ENCODE data around the gene LCNL1.

Gene LCNL1

DNA sequence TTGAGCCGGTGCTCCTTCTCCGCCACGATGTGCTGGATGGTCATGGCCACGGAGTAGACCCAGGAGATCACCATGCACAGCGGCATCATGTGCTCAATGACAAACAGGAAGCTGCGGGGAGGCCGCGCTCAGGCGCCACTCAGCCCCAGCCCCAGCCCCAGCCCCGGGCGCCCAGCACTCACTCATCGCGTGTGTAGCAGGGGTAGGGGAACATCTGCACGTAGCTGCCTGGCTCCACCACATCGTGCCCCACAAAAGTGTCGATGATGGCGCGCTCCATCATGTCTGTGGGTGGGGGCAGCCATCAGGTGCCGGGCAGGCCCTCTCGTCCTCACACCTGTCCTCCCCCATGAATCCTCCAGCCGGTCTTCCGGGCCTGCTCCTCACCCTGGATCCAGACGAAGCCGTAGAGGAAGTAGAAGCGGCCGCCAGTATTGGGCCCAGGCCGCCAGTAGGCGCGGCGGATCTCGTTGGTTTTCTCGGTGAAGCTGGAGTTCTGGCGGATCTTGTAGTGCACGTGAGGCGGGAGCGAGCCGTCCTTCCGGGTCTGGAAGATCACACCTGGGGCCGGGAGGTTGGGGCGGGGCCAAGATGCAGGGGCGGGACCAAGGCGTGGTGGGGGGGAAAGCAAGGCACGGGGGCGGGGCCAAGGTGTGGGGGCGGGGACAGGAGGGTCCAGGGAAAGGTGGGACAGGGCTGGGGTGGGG is 35.2 kb downstream of the LCNL1 start:
- Histone ChIP-seq H3K9ac (ENCODE audit: low read depth, low read length) (no peak overlapping the region), H3K36me3 (ENCODE audit: insufficient read depth, low read length) (no peaks in the 10 kb centered on the region), H3K4me1 (ENCODE audit: insufficient read depth, low read length) (no peaks in the 10 kb centered on the region), H3K9me3 (ENCODE audit: control insufficient read depth, insufficient read depth, low read length) (no peaks in the 10 kb centered on the region)

DNA sequence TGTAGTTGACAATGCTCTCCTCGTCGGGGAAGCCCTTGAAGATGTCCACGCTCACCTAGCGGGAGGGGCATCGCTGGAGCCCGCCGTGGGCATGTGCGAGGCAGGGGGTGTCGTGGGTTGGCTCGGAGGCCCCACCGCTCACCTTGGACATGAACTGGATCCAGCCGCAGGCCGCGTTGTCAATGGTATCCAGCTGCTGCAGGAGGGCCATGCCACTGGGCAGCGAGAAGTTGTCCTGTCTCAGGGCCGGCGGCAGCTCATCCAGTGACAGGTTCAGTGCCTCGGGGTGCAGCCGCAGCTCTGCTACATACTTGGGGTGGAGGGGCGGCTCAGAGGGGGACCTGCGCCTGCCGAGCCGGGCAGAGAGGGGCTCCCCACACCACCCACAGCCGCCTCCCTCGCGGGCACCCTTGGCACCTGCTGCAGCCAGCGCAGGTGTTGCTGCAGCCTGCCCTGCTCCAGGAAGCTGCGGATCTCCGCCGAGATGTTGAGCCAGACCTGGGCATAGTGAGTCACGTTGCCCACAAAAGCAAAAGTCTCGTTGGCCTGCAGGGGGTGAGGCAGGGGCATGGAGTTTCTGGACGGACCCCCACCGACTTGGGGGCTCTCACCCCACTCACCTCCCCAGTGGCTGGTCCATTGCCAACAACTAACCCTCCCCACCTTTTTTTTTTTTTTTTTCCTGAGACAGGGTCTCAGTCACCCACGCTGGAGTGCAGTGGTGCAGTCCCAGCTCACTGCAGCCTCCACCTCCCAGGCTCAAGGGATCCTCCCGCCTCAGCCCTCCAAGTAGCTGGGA is 36.2 kb downstream of the LCNL1 start:
- Histone ChIP-seq H3K9me3 (ENCODE audit: control insufficient read depth, insufficient read depth, low read length) (no peaks in the 10 kb centered on the region), H3K9ac (ENCODE audit: low read depth, low read length) (no peak overlapping the region), H3K4me1 (ENCODE audit: insufficient read depth, low read length) (no peaks in the 10 kb centered on the region), H3K36me3 (ENCODE audit: insufficient read depth, low read length) (no peaks in the 10 kb centered on the region)

DNA sequence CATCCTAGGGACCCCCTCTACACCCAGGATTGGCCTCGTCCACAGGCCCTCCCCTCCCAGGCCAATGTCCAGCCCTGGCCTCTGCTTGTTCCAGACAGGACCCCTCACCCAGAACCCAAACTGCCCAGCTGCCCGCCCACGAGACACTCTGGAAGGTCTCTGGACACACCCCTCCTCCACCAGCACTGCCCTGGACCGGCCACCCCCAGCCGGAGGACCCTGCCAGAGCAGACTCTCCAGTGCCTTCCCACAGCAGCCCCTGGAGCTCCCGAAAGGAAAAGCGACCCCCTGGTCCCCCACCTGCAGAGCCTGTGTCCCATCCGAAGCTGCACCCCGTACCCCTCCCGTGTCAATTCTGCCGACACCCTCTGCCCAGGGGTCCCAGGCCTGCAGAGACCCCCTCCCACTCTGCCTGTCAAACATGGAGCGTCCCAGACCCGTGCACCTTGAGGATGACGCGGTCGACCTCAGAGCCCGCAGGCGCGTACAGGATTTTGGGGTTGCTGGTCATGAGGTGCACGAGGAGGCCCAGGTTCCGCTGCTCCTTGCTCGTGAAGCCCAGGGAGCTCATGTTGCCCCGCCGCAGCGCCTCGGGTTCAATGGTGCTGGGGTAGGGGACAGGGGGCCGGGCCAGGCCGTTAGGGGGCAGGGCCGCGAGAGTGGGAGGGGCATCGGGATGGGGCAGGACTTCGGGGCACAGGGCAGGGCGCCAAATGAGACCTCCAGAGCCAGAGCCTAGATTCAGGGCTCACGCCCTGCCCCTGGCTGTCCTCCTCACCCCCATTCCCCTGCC is 37.3 kb downstream of the LCNL1 start:
- H3K36me3 ChIP-seq (ENCODE audit: insufficient read depth, low read length): no peaks in the 10 kb centered on the region
- H3K4me1 ChIP-seq (ENCODE audit: insufficient read depth, low read length): no peaks in the 10 kb centered on the region
- H3K9ac ChIP-seq (ENCODE audit: low read depth, low read length): no peak overlapping the region

DNA sequence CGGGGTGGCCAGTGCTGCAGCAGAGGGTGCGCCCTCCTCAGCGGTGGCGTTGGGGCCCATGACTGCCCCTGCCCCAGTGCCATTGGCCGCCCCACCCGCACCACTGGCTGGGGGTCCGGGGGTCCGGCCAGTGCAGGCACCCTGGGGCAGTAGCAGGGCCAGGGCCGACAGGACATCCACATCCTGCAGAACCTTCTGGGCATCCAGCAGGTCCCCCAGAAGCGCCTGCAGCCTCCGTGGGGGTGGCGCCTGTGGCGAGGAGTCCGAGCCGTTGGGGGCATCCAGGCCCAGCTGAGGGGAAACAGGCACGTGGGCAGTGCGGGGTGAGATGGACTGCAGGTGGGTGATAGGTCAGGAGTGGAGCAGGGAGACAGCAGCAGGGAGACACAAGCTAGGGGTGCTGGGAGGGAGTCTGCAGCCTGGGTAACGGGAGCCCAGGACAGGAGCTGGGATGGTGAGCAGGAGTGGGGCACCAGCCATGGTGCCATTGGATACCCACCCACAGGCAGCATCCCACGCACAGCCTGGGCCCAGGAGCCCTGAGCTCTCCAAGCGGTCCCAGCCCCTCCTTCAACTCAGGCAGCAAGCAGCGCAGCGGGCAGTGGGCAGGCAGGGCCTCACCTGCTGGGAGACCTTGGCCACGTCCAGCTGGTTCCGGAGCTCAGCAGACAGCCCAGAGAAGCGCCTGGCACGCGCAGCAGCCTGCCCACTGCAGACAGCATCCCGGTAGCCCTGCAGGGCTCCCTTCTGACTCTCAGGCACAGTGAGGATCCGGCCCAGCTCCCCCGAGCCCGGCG is 38.2 kb downstream of the LCNL1 start:
- Histone ChIP-seq H3K4me1 (ENCODE audit: insufficient read depth, low read length) (no peaks in the 10 kb centered on the region), H3K36me3 (ENCODE audit: insufficient read depth, low read length) (no peaks in the 10 kb centered on the region), H3K9ac (ENCODE audit: low read depth, low read length) (no peak overlapping the region), H3K9me3 (ENCODE audit: control insufficient read depth, insufficient read depth, low read length) (no peaks in the 10 kb centered on the region)

More for the DNA sequence above, 37.3 kb downstream of the LCNL1 start:
- H3K9me3 ChIP-seq (ENCODE audit: control insufficient read depth, insufficient read depth, low read length): no peaks in the 10 kb centered on the region

DNA sequence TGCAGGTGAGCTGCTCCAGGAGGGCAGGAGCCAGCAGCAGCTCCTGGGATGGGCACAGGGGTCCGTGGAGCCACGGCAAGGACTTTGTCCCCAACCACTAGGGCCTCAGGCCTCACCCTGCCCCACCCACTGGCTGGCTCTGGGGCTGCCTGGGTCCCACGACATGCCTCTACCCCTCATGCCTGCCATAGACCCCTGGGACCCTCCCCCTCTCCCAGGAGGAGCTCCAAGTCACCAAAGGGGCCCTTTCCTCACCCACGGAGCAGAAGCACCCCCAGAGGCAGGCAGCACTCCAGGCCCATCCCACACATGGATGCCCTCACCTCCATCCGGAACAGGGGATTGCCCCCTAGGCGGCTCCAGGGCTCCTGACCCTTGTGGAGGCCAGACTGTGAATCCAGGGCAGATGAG is 38.8 kb downstream of the LCNL1 start:
- H3K4me1 ChIP-seq (ENCODE audit: insufficient read depth, low read length): no peaks in the 10 kb centered on the region
- H3K9me3 ChIP-seq (ENCODE audit: control insufficient read depth, insufficient read depth, low read length): no peaks in the 10 kb centered on the region
- H3K9ac ChIP-seq (ENCODE audit: low read depth, low read length): no peak overlapping the region
- H3K36me3 ChIP-seq (ENCODE audit: insufficient read depth, low read length): no peaks in the 10 kb centered on the region

DNA sequence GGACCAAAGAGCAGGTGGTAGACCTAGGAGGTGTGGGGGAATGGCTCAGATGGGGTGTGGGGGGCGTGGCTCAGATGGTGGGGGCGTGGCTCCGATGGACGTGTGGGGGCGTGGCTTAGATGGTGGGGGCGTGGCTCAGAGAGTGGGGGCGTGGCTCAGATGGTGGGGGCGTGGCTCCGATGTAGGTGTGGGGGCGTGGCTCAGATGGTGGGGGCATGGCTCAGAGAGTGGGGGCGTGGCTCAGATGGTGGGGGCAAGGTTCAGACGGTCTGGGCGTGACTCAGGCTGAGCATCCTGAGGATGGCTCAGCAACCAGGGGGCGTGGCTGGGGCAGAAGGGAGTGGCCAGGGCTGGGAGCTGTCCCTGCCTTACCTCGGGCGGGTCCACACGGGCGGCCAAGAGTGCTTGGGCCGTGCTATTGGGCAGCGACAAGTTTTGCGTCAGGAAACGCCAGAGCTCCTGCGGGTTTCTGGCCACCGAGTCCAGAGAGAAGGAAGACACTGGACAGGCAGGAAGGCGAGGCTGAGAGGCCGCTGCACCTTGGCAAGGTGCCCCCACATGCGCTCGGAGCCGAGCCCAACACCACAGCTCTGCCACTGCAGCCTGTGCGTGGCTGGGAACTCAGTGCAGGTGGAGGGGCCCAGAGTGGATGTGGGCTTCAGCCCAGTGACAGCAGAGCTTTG is 39.3 kb downstream of the LCNL1 start:
- H3K9me3 ChIP-seq (ENCODE audit: control insufficient read depth, insufficient read depth, low read length): no peaks in the 10 kb centered on the region
- no peaks in the 10 kb centered on the region for H3K4me1 ChIP-seq (ENCODE audit: insufficient read depth, low read length)
- no peaks in the 10 kb centered on the region for H3K36me3 ChIP-seq (ENCODE audit: insufficient read depth, low read length)
- H3K9ac ChIP-seq (ENCODE audit: low read depth, low read length): no peak overlapping the region

DNA sequence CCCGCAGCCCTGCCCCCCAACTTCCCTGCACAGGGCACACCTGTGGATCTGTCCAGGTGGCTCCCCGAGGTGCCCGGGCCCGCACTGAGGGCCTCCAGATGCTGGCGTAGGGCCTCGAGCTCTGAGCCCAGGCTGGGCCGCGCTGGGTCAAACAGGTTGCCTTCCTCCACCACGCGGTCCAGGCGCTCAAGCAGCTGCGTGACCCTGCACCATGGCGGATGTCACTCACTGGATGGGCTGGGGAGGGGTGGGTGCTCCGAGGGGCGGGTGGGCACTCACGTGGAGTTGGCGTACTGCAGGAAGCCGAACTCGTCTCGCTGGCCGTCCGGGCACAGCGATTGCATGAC is 39.8 kb downstream of the LCNL1 start:
- no peaks in the 10 kb centered on the region for H3K9me3 ChIP-seq (ENCODE audit: control insufficient read depth, insufficient read depth, low read length)
- H3K36me3 ChIP-seq (ENCODE audit: insufficient read depth, low read length): no peaks in the 10 kb centered on the region
- no peaks in the 10 kb centered on the region for H3K4me1 ChIP-seq (ENCODE audit: insufficient read depth, low read length)
- no peak overlapping the region for H3K9ac ChIP-seq (ENCODE audit: low read depth, low read length)

DNA sequence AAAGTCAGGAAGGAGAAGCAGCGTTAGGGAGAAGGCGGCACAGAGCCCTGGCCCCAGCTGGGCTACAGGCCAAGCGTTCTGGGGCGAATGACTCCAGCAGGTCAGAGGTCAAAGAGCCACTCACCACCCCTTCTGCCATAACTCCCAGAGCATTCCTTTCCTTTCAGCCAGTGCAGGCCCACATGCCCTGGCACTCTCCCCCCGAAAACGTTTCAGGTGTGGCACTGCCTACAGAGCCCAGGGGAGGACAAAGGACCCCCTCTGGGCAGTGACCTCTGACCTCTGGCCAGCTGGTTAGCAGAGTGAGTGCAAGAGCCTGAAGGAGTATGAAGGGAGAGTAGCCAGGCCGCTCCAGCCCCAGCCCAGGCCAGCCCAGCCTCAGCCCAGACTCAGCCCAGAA is 40.4 kb downstream of the LCNL1 start:
- no peaks in the 10 kb centered on the region for H3K4me1 ChIP-seq (ENCODE audit: insufficient read depth, low read length)
- H3K36me3 ChIP-seq (ENCODE audit: insufficient read depth, low read length): no peaks in the 10 kb centered on the region
- H3K9me3 ChIP-seq (ENCODE audit: control insufficient read depth, insufficient read depth, low read length): no peaks in the 10 kb centered on the region
- no peak overlapping the region for H3K9ac ChIP-seq (ENCODE audit: low read depth, low read length)

DNA sequence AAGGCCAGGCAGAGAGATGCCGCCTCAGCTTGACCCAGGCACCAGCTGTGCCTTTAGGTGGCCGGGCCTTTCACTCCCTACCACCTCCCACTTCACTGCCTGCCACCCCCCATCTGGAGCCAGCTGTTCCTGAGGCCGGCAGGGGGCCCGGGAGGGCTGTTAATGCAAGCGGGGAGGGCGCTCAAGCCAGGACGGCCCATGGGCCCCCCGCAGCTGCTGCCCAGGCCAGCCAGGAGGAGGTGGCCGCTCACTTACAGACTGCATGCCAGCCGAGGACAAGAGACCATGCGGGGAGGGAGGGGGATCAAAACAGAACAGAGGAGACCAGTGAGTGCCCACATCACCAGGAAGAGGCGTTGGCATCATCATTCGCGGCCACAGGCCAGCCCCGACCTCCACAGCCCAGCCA is 40.8 kb downstream of the LCNL1 start:
- Histone ChIP-seq H3K4me1 (ENCODE audit: insufficient read depth, low read length) (no peaks in the 10 kb centered on the region), H3K36me3 (ENCODE audit: insufficient read depth, low read length) (no peaks in the 10 kb centered on the region), H3K9me3 (ENCODE audit: control insufficient read depth, insufficient read depth, low read length) (no peaks in the 10 kb centered on the region), H3K9ac (ENCODE audit: low read depth, low read length) (no peak overlapping the region)

DNA sequence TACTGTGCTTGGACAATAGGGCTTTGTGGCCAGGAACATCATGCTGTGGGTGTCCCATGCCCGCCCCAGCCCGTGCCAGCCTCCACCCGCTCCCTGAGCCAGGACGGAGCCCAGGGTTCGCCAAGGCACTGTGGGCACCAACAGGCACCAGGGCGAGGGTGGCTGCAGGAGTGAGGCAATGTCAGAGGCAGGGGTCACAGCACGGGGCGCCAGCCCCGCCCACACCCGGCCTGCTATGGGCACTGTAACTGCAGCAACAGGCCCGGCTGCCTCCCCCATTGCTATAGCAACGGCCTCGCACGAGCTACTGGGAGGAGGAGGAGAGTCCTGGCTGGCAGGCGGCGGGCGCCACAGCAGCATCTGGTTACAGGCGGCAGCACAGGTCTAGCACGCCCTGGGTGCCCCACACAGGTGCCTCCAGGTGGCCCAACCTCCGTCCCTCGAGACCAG is 42.7 kb downstream of the LCNL1 start:
- no peaks in the 10 kb centered on the region for H3K9me3 ChIP-seq (ENCODE audit: control insufficient read depth, insufficient read depth, low read length)
- H3K4me1 ChIP-seq (ENCODE audit: insufficient read depth, low read length): no peaks in the 10 kb centered on the region; the same call in 1 of the 2 replicates
- no peak overlapping the region for H3K9ac ChIP-seq (ENCODE audit: low read depth, low read length)
- H3K36me3 ChIP-seq (ENCODE audit: insufficient read depth, low read length): no peaks in the 10 kb centered on the region

DNA sequence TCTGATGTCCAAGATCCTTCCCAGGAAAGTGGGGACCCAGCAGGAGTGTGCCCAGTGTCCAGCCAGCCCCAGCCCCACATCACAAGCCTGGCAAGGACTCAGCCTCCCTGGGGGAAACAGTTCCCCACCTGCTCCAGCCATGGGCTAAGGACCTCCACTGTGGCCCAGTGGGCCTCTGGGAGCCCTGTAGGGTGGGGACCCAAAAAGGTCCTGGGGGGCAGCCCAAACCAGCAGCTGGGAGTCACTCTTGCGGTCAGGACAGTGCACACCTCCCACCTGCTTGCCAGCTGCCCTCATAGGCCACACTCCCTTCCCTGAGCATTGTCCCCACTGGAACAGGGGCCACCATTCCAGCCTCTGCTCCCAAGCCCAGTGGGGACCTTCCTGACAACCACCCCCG is 43.6 kb downstream of the LCNL1 start:
- Histone ChIP-seq H3K36me3 (ENCODE audit: insufficient read depth, low read length) (no peaks in the 10 kb centered on the region), H3K9ac (ENCODE audit: low read depth, low read length) (no peak overlapping the region), H3K9me3 (ENCODE audit: control insufficient read depth, insufficient read depth, low read length) (no peaks in the 10 kb centered on the region), H3K4me1 (ENCODE audit: insufficient read depth, low read length) (no peaks in the 10 kb centered on the region; the same call in 1 of the 2 replicates)

DNA sequence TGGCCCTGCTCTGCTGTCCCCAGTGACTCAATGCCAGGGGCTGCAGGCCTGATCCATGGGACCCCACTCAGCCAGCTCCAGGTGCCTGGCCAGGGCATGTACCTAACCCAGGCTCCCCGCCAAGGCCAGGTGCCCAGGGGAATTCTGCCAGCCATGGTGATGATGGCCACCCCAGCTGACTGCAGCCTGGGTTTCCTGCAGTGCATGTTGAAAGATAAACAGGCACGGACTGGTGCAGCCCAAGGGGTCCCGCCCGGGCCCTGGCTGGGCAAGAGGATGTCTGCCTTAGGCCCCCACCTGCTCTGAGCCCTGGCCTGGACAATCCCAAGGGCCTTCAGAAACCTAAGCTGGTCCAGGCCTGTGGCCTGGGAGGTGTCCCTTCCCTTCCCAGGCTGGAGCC is 44.0 kb downstream of the LCNL1 start:
- H3K9ac ChIP-seq (ENCODE audit: low read depth, low read length): no peak overlapping the region
- no peaks in the 10 kb centered on the region for H3K36me3 ChIP-seq (ENCODE audit: insufficient read depth, low read length)
- H3K4me1 ChIP-seq (ENCODE audit: insufficient read depth, low read length): no peaks in the 10 kb centered on the region; the same call in 1 of the 2 replicates
- H3K9me3 ChIP-seq (ENCODE audit: control insufficient read depth, insufficient read depth, low read length): no peaks in the 10 kb centered on the region

DNA sequence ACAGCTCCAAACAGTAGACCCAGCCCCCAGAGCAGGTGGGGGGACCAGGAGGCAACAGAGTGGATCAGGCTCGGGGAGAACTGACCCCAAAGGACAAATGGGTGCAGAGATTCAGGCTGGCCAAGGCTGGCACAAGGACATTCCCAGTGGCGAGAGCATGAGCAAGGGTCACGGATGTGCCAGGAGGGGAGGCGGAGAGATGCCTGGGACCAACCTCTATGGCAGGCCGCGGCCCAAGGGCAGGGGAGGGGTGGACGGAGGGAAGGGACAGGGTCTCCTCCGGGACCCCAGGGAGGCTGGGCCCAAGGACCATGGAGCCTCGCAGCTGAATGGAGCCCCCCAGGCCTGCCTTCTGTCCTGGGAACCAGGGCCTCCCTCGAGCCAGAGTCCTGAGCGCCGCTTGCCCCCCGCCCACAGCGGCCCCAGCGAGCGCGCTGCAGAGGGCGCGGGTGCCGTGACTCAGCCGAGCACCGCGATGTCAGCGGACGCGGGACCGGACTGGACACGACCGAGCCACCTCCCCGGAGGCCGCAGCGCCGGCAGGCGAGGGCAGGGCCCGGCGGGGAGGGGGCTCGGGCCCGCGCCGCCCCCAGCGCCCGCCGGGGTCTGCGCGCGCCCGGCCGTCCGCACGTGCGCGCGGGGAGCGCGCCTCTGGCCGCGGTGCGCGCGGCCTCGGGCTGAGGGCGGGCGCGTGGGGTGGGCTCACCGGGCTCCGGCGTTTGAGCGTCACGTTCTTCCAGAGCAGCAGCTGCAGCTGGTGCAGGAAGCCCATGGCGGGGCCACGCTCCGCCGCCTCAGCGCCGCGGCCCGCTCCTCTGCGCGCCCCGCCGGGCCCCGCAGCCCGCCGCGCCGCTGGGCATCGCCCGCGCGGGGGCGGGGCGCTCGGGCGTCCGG is 44.8 kb downstream of the LCNL1 start, which contains the start of gene ABCA2:
Gene ABCA2 (minus strand): TSS at position 869 of the 894 bp plus-strand sequence. CDS start 97 bp downstream, at position 772.
- H3K4me1 ChIP-seq (ENCODE audit: insufficient read depth, low read length): no peaks in the 10 kb centered on the region; the same call in 1 of the 2 replicates
- peak within 1 kb of the TSS; percentile 61 for H3K9ac ChIP-seq (ENCODE audit: low read depth, low read length)
- no peaks in the 10 kb centered on the region for H3K9me3 ChIP-seq (ENCODE audit: control insufficient read depth, insufficient read depth, low read length)
- no peaks in the 10 kb centered on the region for H3K36me3 ChIP-seq (ENCODE audit: insufficient read depth, low read length)

All from ES-I3 (cell line).